Stomach (tissue), 9 donors: Measurements from ENCODE around the gene IRF2BP2. TPM values are rescaled to one million over a fixed set of nuclear protein-coding genes. Genes with fewer than 3 reads are reported as not detected.
A peak's percentile ranks its signal among the peaks of the same experiment; 100 is the strongest.

ENCODE experiments used
- DNase-seq, 2 donors: peaks; one replicate each; pipeline versions ENCODE4 v3.0.0 to v3.0.0-alpha.2; 2013 to 2019
- H3K27ac ChIP-seq, 5 donors: fragments of 200-600 bp in 4 of 5; sonication (generic) in 4 of 5; one replicate each; pipeline ENCODE4 v1.5.1; 2013 to 2019; ENCODE audit warnings: mild to moderate bottlenecking in 1 of 5, moderate library complexity in 1 of 5
- H3K27me3 ChIP-seq, 3 donors: fragments of 200-600 bp; sonication (generic); one replicate each; pipeline ENCODE4 v1.5.1; 2017 to 2019; ENCODE audit warnings: mixed run types in 1 of 3
- H3K36me3 ChIP-seq, 4 donors: fragments of 200-600 bp; sonication (generic); 1 replicate in 3 of 4; 2 replicates in 1 of 4; pipeline ENCODE4 v1.5.1; 2016 to 2019
- H3K4me1 ChIP-seq, 4 donors: fragments of 200-600 bp; sonication (generic); one replicate each; pipeline ENCODE4 v1.5.1; 2016 to 2019
- H3K4me3 ChIP-seq, 4 donors: fragments of 200-600 bp; sonication (generic) in 3 of 4; one replicate each; pipeline ENCODE4 v1.5.1; 2016 to 2019; ENCODE audit warnings: mild to moderate bottlenecking in 1 of 4
- H3K9me3 ChIP-seq, 4 donors: fragments of 200-600 bp; sonication (generic); one replicate each; pipeline ENCODE4 v1.5.1; 2016 to 2019
- CTCF ChIP-seq, 7 experiments: fragments of 450-650 bp in 4 of 7; fragments of 200-600 bp in 3 of 7; sonication (generic) in 3 of 7; IDR thresholded peaks; one replicate each; pipeline ENCODE4 v1.5.1; 2016 to 2019; ENCODE audit warnings: antibody characterized with exemption in 7 of 7, control low read depth in 2 of 7, mild to moderate bottlenecking in 1 of 7
- EP300 ChIP-seq: sonication (generic); formaldehyde crosslinking; IDR thresholded peaks from one replicate; pipeline ENCODE4 v1.6.1; 2017; ENCODE audit warnings: antibody characterized with exemption
- POLR2A ChIP-seq, 4 donors: fragments of 450-650 bp; IDR thresholded peaks; one replicate each; pipeline ENCODE4 v1.6.1; 2016; ENCODE audit warnings: antibody characterized with exemption in 4 of 4, control low read depth in 2 of 4, mild to moderate bottlenecking in 1 of 4, moderate library complexity in 1 of 4
- POLR2AphosphoS5 ChIP-seq, 3 donors: sonication (generic); formaldehyde crosslinking; IDR thresholded peaks; one replicate each; pipeline ENCODE4 v1.6.1; 2016; ENCODE audit warnings: antibody characterized with exemption in 3 of 3
- whole genome bisulfite sequencing, 5 donors: extraction: QIAGEN DNeasy Blood & Tissue Kit in 3 of 5; methylation state at CpG; one replicate each; pipeline versions ENCODE4 v1.1.5 to v1.1.7; 2013 to 2018; 5-methylcytosine and 5-hydroxymethylcytosine counted together
- intact Hi-C: fragments of 100-400 bp; cut with DNase I; formaldehyde crosslinking; loops from one replicate; pipeline ENCODE4 v1.15.1; 2023; ENCODE audit warnings: low total_unique reads
- polyA plus RNA-seq, 3 donors: library from polyadenylated mRNA; stranded (reverse); fragments of 200-250 nt; gene quantifications; one replicate each; pipeline ENCODE4 v1.2.3, GENCODE V29; 2013
- total RNA-seq, 5 donors: library from RNA; depleted of rRNA; stranded (reverse); fragments of >200 nt; gene quantifications; one replicate each; pipeline versions ENCODE4 v1.1.0 to v1.2.3, GENCODE V29; 2014 to 2016
- donor health status: healthy with polysubstance abuse.
- donor health status: Bipolar disorder and iron deficiency.
- donor health status: healthy.

Gene IRF2BP2
- total and polyA plus RNA-seq, 8 donors, result 39.6 to 218 (median 63.1) TPM

- H3K9me3 ChIP-seq, result no peaks in the 10 kb centered on the region
- peak overlapping the region in 4 of 5 donors; percentile 5 to 78 (median 64) for H3K27ac ChIP-seq
- no peaks in the 10 kb centered on the region for H3K36me3 ChIP-seq
- DNase-seq, result no peak
- 80 to 91% (median 89%) methylated on average over 2 of the region's 2 CpGs for WGBS, 5 donors
- no peak overlapping the region for H3K4me3 ChIP-seq
- H3K4me1 ChIP-seq, result peaks cover 0 to 30% (median 3%) of the 10 kb centered on the region in 4 donors
- no peak for TF ChIP-seq EP300
- no peak for TF ChIP-seq POLR2AphosphoS5 (IDR thresholded peaks at IDR 0.05)
- TF ChIP-seq POLR2A (IDR thresholded peaks at IDR 0.05), result no peak
- no peak for TF ChIP-seq CTCF (IDR thresholded peaks at IDR 0.05)
- H3K27me3 ChIP-seq, result no peaks in the 10 kb centered on the region
- intact Hi-C loops, result no loop called here
These were observed 36.0 kb upstream of the IRF2BP2 start for GRCh38 chr1:234645964-234646363.

- peak in 1 of 2 donors; percentile 59 for DNase-seq
- intact Hi-C loops, result no loop called here
- Histone ChIP-seq H3K27me3 (no peaks in the 10 kb centered on the region), H3K36me3 (no peaks in the 10 kb centered on the region), H3K27ac (peak overlapping the region in 4 of 5 donors; percentile 5 to 78 (median 64)), H3K4me1 (peaks cover 0 to 34% (median 3%) of the 10 kb centered on the region in 4 donors), H3K9me3 (no peaks in the 10 kb centered on the region), H3K4me3 (no peak overlapping the region)
- 8 to 38% (median 23%) methylated on average over 1 of the region's 1 CpG for WGBS, 5 donors
- TF ChIP-seq EP300 (no peak), POLR2AphosphoS5 (IDR thresholded peaks at IDR 0.05) (no peak), POLR2A (IDR thresholded peaks at IDR 0.05) (no peak), CTCF (IDR thresholded peaks at IDR 0.05) (no peak)
These were observed 35.5 kb upstream of the IRF2BP2 start for GRCh38 chr1:234645474-234645953.

GRCh38 chr1:234644928-234645327, 35.0 kb upstream of the IRF2BP2 start:
- DNase-seq, result no peak
- H3K4me1 ChIP-seq, result peaks cover under 1 to 38% (median 4%) of the 10 kb centered on the region in 4 donors
- no peak overlapping the region for H3K4me3 ChIP-seq
- H3K36me3 ChIP-seq, result no peaks in the 10 kb centered on the region
- no peak for TF ChIP-seq POLR2A (IDR thresholded peaks at IDR 0.05)
- TF ChIP-seq EP300, result no peak
- no peak for TF ChIP-seq CTCF (IDR thresholded peaks at IDR 0.05)
- TF ChIP-seq POLR2AphosphoS5 (IDR thresholded peaks at IDR 0.05), result no peak
- intact Hi-C loops, result no loop called here
- no peaks in the 10 kb centered on the region for H3K9me3 ChIP-seq
- peak overlapping the region in 4 of 5 donors; percentile 5 to 78 (median 64) for H3K27ac ChIP-seq
- 78 to 87% (median 85%) methylated on average over 3 of the region's 3 CpGs for WGBS, 5 donors
- no peaks in the 10 kb centered on the region for H3K27me3 ChIP-seq

GRCh38 chr1:234643850-234644134, 33.8 kb upstream of the IRF2BP2 start:
- no peak for DNase-seq
- H3K27ac ChIP-seq, result peak overlapping the region in 4 of 5 donors; percentile 63 to 78 (median 74)

More at GRCh38 chr1:234643850-234644134, 33.8 kb upstream of the IRF2BP2 start:
- no peaks in the 10 kb centered on the region for H3K9me3 ChIP-seq
- H3K4me3 ChIP-seq, result no peak overlapping the region
- H3K4me1 ChIP-seq, result peaks cover 6 to 44% (median 12%) of the 10 kb centered on the region in 4 donors
- no peaks in the 10 kb centered on the region for H3K36me3 ChIP-seq
- TF ChIP-seq EP300 (no peak), POLR2A (IDR thresholded peaks at IDR 0.05) (no peak), CTCF (IDR thresholded peaks at IDR 0.05) (no peak), POLR2AphosphoS5 (IDR thresholded peaks at IDR 0.05) (no peak)
- no peaks in the 10 kb centered on the region for H3K27me3 ChIP-seq
- intact Hi-C loops, result no loop called here
